GM23338 (cell line): ENCODE results near the gene TNFRSF17. TPM values are rescaled to one million over a fixed set of nuclear protein-coding genes. Genes with fewer than 3 reads are reported as not detected.

Experiments
- ATAC-seq: fragments of 200-7000 bp; cut with Tn5 transposase; 3 replicates; pipeline ENCODE4 v1.9.1; 2020
- DNase-seq: peaks from one replicate; pipeline ENCODE4 v3.0.0-alpha.2; 2015; ENCODE audit warnings: low spot score
- H2AFZ ChIP-seq: fragments of 200-600 bp; sonication (generic); 2 replicates; pipeline ENCODE4 v1.8.0; 2016; ENCODE audit warnings: antibody characterized with exemption, mild to moderate bottlenecking, moderate library complexity
- H3F3A ChIP-seq: fragments of 200-600 bp; sonication (generic); replicated peaks from 2 replicates; pipeline ENCODE4 v1.8.0; 2017; ENCODE audit warnings: antibody characterized with exemption, mixed run types, low read depth
- H3K27ac ChIP-seq: fragments of 200-600 bp; sonication (generic); 2 replicates; pipeline ENCODE4 v1.6.1; 2016; ENCODE audit warnings: low read depth
- H3K27me3 ChIP-seq: fragments of 200-600 bp; sonication (generic); 2 replicates; pipeline ENCODE4 v1.8.0; 2016; ENCODE audit warnings: mild to moderate bottlenecking, mixed run types, moderate library complexity; ENCODE audit not compliant: insufficient read depth
- H3K36me3 ChIP-seq: fragments of 200-600 bp; sonication (generic); 2 replicates; pipeline ENCODE4 v1.8.0; 2016; ENCODE audit warnings: mild to moderate bottlenecking; ENCODE audit not compliant: insufficient read depth
- H3K4me1 ChIP-seq: fragments of 200-600 bp; sonication (generic); 2 replicates; pipeline ENCODE4 v1.8.0; 2016; ENCODE audit warnings: mild to moderate bottlenecking, moderate library complexity; ENCODE audit not compliant: insufficient read depth
- H3K4me2 ChIP-seq: fragments of 200-600 bp; sonication (generic); 2 replicates; pipeline ENCODE4 v1.7.1; 2017; ENCODE audit warnings: mixed run types
- H3K4me3 ChIP-seq: fragments of 200-600 bp; sonication (generic); 2 replicates; pipeline ENCODE4 v1.6.1; 2016; ENCODE audit warnings: mixed run types
- H3K79me2 ChIP-seq: fragments of 200-600 bp; sonication (generic); replicated peaks from 2 replicates; pipeline ENCODE4 v1.8.0; 2017; ENCODE audit warnings: mild to moderate bottlenecking; ENCODE audit not compliant: insufficient read depth
- H3K9me2 ChIP-seq: fragments of 200-600 bp; sonication (generic); 2 replicates; pipeline ENCODE4 v1.8.0; 2017; ENCODE audit not compliant: insufficient read depth
- H4K20me1 ChIP-seq: fragments of 200-600 bp; sonication (generic); replicated peaks from 2 replicates; pipeline ENCODE4 v1.8.0; 2017; ENCODE audit warnings: mild to moderate bottlenecking; ENCODE audit not compliant: insufficient read depth
- H3K27ac Mint-ChIP-seq: 2 replicates; pipeline ENCODE4 v1.8.0; 2020; ENCODE audit warnings: inconsistent platforms, mild to moderate bottlenecking, moderate library complexity, mixed read lengths
- H3K27me3 Mint-ChIP-seq: 3 replicates; pipeline ENCODE4 v1.8.0; 2022; ENCODE audit warnings: low read depth, mild to moderate bottlenecking, moderate library complexity, mixed read lengths, inconsistent platforms; ENCODE audit not compliant: insufficient read depth, poor library complexity
- H3K36me3 Mint-ChIP-seq: 3 replicates; pipeline ENCODE4 v1.8.0; 2021; ENCODE audit warnings: low read depth, mild to moderate bottlenecking, inconsistent platforms, moderate library complexity, mixed read lengths
- H3K4me1 Mint-ChIP-seq: 3 replicates; pipeline ENCODE4 v1.8.0; 2020; ENCODE audit warnings: mild to moderate bottlenecking, inconsistent platforms, mixed read lengths
- H3K4me3 Mint-ChIP-seq: 3 replicates; pipeline ENCODE4 v1.8.0; 2021; ENCODE audit warnings: moderate library complexity, mild to moderate bottlenecking, inconsistent platforms, mixed read lengths
- H3K9me3 Mint-ChIP-seq: 3 replicates; pipeline ENCODE4 v1.8.0; 2020; ENCODE audit warnings: moderate library complexity, mild to moderate bottlenecking, inconsistent platforms, mixed read lengths
- CREB1 ChIP-seq: fragments of 250-450 bp; sonication (Bioruptor Pico); IDR thresholded peaks from 2 replicates; pipeline ENCODE4 v1.5.0; 2020; ENCODE audit warnings: low read depth, mild to moderate bottlenecking, moderate library complexity
- ETS1 ChIP-seq: IDR thresholded peaks from 2 replicates; pipeline ENCODE4 v1.6.1; 2016; ENCODE audit warnings: antibody characterized with exemption
- EZH2 ChIP-seq: fragments of 200-600 bp; sonication (generic); IDR thresholded peaks from one replicate; pipeline ENCODE4 v1.8.0; 2017; ENCODE audit warnings: antibody characterized with exemption, mild to moderate bottlenecking, low read depth; ENCODE audit not compliant: unreplicated experiment
- EZH2phosphoT487 ChIP-seq: fragments of 200-600 bp; sonication (generic); IDR thresholded peaks from one replicate; pipeline ENCODE4 v1.8.1; 2018; ENCODE audit warnings: antibody characterized with exemption; ENCODE audit not compliant: unreplicated experiment
- JUNB ChIP-seq: IDR thresholded peaks from one replicate; pipeline ENCODE4 v1.6.1; 2016; ENCODE audit warnings: antibody characterized with exemption; ENCODE audit not compliant: unreplicated experiment
- NANOG ChIP-seq: IDR thresholded peaks from 2 replicates; pipeline ENCODE4 v1.6.1; 2016; ENCODE audit warnings: antibody characterized with exemption, borderline replicate concordance
- POLR2AphosphoS5 ChIP-seq: IDR thresholded peaks from 2 replicates; pipeline ENCODE4 v1.6.1; 2016; ENCODE audit warnings: antibody characterized with exemption, low read depth
- REST ChIP-seq: IDR thresholded peaks from one replicate; pipeline ENCODE4 v1.6.1; 2018; ENCODE audit warnings: antibody characterized with exemption; ENCODE audit not compliant: unreplicated experiment
- STAT1 ChIP-seq: IDR thresholded peaks from one replicate; pipeline ENCODE4 v1.6.1; 2016; ENCODE audit warnings: antibody characterized with exemption; ENCODE audit not compliant: unreplicated experiment
- ZNF114 ChIP-seq: fragments of 250-450 bp; sonication (Bioruptor Pico); IDR thresholded peaks from 2 replicates; pipeline ENCODE4 v1.5.0; 2020; ENCODE audit warnings: mild to moderate bottlenecking, moderate library complexity
- ZNF331 ChIP-seq: fragments of 250-450 bp; sonication (Bioruptor Pico); IDR thresholded peaks from 2 replicates; pipeline ENCODE4 v1.5.0; 2020; ENCODE audit warnings: low read depth, mild to moderate bottlenecking, moderate library complexity
- polyA plus RNA-seq: library from polyadenylated mRNA; unstranded; fragments of >200 nt; fragmentation: Nextera tagmentation; extraction: Ambion mirVana; gene quantifications from 2 replicates; pipeline ENCODE4 v1.2.1, GENCODE V29; 2016
- total RNA-seq: library from RNA; depleted of rRNA; stranded (reverse); fragments of >200 nt; shearing (Covaris generic); gene quantifications from 2 replicates; pipeline ENCODE4 v1.2.3, GENCODE V29; 2014
- TF ChIP-seq, protein P1 (sequence below): fragments of 250-450 bp; sonication (Bioruptor Pico); IDR thresholded peaks from 2 replicates; pipeline ENCODE4 v1.5.0; 2020; ENCODE audit warnings: mild to moderate bottlenecking, moderate library complexity
- TF ChIP-seq, protein P2 (sequence below), 2 experiments: fragments of 200-600 bp in 1 of 2; sonication (generic) in 1 of 2; conservative IDR thresholded peaks; 2 replicates each; pipeline versions ENCODE4 v1.5.1 to v1.6.1; 2016 to 2017; ENCODE audit warnings: antibody characterized with exemption in 2 of 2, low read depth in 2 of 2, mild to moderate bottlenecking in 2 of 2, moderate library complexity in 1 of 2

TNFRSF17 gene
- total and polyA plus RNA-seq, 2 experiments from 2014 or later, result not detected

- Histone ChIP-seq H3K79me2 (no peaks in the 10 kb centered on the region; the same call in 1 of the 2 replicates), H3K27me3 (no peaks in the 10 kb centered on the region), H3F3A (no peaks in the 10 kb centered on the region), H3K36me3 (no peaks in the 10 kb centered on the region), H3K4me1 (0 out of 2 replicates have a peak, but pooled peaks cover 4% of the 10 kb centered on the region), H3K27ac (no peak overlapping the region), H3K9me2 (no peaks in the 10 kb centered on the region), H4K20me1 (no peaks in the 10 kb centered on the region), H3K4me2 (no peak overlapping the region), H2AFZ (no peak overlapping the region), H3K4me3 (no peak overlapping the region)
- DNase-seq (no peak), ATAC-seq (no peak)
- Mint-ChIP-seq H3K27me3 (peaks cover 1% of the 10 kb centered on the region), H3K27ac (no peak overlapping the region), H3K4me1 (peaks cover 10% of the 10 kb centered on the region), H3K9me3 (no peaks in the 10 kb centered on the region), H3K4me3 (no peak overlapping the region), H3K36me3 (no peaks in the 10 kb centered on the region)
- TF ChIP-seq JUNB, result no peak
- TF ChIP-seq, protein P1, sequence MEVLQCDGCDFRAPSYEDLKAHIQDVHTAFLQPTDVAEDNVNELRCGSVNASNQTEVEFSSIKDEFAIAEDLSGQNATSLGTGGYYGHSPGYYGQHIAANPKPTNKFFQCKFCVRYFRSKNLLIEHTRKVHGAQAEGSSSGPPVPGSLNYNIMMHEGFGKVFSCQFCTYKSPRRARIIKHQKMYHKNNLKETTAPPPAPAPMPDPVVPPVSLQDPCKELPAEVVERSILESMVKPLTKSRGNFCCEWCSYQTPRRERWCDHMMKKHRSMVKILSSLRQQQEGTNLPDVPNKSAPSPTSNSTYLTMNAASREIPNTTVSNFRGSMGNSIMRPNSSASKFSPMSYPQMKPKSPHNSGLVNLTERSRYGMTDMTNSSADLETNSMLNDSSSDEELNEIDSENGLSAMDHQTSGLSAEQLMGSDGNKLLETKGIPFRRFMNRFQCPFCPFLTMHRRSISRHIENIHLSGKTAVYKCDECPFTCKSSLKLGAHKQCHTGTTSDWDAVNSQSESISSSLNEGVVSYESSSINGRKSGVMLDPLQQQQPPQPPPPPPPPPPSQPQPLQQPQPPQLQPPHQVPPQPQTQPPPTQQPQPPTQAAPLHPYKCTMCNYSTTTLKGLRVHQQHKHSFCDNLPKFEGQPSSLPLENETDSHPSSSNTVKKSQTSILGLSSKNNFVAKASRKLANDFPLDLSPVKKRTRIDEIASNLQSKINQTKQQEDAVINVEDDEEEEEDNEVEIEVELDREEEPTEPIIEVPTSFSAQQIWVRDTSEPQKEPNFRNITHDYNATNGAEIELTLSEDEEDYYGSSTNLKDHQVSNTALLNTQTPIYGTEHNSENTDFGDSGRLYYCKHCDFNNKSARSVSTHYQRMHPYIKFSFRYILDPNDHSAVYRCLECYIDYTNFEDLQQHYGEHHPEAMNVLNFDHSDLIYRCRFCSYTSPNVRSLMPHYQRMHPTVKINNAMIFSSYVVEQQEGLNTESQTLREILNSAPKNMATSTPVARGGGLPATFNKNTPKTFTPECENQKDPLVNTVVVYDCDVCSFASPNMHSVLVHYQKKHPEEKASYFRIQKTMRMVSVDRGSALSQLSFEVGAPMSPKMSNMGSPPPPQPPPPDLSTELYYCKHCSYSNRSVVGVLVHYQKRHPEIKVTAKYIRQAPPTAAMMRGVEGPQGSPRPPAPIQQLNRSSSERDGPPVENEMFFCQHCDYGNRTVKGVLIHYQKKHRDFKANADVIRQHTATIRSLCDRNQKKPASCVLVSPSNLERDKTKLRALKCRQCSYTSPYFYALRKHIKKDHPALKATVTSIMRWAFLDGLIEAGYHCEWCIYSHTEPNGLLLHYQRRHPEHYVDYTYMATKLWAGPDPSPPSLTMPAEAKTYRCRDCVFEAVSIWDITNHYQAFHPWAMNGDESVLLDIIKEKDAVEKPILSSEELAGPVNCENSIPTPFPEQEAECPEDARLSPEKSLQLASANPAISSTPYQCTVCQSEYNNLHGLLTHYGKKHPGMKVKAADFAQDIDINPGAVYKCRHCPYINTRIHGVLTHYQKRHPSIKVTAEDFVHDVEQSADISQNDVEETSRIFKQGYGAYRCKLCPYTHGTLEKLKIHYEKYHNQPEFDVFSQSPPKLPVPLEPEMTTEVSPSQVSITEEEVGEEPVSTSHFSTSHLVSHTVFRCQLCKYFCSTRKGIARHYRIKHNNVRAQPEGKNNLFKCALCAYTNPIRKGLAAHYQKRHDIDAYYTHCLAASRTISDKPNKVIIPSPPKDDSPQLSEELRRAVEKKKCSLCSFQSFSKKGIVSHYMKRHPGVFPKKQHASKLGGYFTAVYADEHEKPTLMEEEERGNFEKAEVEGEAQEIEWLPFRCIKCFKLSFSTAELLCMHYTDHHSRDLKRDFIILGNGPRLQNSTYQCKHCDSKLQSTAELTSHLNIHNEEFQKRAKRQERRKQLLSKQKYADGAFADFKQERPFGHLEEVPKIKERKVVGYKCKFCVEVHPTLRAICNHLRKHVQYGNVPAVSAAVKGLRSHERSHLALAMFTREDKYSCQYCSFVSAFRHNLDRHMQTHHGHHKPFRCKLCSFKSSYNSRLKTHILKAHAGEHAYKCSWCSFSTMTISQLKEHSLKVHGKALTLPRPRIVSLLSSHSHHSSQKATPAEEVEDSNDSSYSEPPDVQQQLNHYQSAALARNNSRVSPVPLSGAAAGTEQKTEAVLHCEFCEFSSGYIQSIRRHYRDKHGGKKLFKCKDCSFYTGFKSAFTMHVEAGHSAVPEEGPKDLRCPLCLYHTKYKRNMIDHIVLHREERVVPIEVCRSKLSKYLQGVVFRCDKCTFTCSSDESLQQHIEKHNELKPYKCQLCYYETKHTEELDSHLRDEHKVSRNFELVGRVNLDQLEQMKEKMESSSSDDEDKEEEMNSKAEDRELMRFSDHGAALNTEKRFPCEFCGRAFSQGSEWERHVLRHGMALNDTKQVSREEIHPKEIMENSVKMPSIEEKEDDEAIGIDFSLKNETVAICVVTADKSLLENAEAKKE, result no peak
- no peak for TF ChIP-seq ETS1
- no peak for TF ChIP-seq STAT1
- no peak for TF ChIP-seq ZNF114 (CRISPR knock-in tag)
- TF ChIP-seq CREB1 (CRISPR knock-in tag), result no peak
- no peak for TF ChIP-seq EZH2
- no peak for TF ChIP-seq REST
- no peak for TF ChIP-seq POLR2AphosphoS5
- no peak for TF ChIP-seq EZH2phosphoT487
- no peak for TF ChIP-seq NANOG
- TF ChIP-seq, protein P2, sequence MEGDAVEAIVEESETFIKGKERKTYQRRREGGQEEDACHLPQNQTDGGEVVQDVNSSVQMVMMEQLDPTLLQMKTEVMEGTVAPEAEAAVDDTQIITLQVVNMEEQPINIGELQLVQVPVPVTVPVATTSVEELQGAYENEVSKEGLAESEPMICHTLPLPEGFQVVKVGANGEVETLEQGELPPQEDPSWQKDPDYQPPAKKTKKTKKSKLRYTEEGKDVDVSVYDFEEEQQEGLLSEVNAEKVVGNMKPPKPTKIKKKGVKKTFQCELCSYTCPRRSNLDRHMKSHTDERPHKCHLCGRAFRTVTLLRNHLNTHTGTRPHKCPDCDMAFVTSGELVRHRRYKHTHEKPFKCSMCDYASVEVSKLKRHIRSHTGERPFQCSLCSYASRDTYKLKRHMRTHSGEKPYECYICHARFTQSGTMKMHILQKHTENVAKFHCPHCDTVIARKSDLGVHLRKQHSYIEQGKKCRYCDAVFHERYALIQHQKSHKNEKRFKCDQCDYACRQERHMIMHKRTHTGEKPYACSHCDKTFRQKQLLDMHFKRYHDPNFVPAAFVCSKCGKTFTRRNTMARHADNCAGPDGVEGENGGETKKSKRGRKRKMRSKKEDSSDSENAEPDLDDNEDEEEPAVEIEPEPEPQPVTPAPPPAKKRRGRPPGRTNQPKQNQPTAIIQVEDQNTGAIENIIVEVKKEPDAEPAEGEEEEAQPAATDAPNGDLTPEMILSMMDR (conservative IDR thresholded peaks at IDR 0.05; ENCODE audit: low read depth in 2 of 2), result no peak
- no peak for TF ChIP-seq ZNF331
Observed at GRCh38 chr16:11992008-11992584, 27.1 kb downstream of the TNFRSF17 start.
